Stimulated activated CD8-positive, alpha-beta memory T cell treated with anti-CD3 and anti-CD28 coated beads, Interleukin-7, amount 100 ng/mL, for 4 hours (primary cell): ENCODE data around the gene CFAP46.
A peak's percentile ranks its signal among the peaks of the same experiment; 100 is the strongest.
"Not testable (repeated sequence)": the region's sequence is repeated elsewhere in the genome, so short reads cannot be mapped to it uniquely, and the experiment has no call there.

ENCODE experiments used
- DNase-seq, 2 donors: peaks; one replicate each; pipeline ENCODE4 v3.0.0-alpha.2; 2020; ENCODE audit warnings: low read depth in 2 of 2

The CFAP46 gene

DNA sequence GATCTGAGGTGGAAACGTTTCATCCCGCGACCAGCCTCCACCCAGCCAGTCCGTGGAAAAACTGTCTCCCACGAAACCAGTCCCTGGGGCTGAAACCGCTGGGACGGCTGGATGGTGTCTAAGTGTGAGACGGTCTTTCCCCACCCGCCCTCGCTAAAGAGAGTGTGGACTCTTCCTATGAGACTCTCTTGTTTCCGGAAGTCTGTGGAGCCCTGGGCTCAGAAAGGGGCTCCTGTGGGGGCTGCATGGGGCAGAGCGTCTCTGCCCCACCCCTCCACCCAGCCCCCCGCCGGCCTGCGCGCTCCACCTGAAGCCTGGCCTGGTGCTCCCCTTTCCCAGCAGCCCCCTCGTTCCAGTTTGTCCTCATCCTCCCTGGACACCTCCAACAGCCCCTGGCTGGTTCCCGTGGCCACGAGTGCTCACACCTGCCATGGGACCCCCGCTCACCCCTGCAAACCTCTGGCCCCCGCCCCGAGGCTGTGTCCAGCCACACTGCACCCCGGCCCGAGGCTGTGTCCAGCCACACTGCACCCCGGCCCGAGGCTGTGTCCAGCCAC is 28.7 kb downstream of the CFAP46 start:
- no peak for DNase-seq

DNA sequence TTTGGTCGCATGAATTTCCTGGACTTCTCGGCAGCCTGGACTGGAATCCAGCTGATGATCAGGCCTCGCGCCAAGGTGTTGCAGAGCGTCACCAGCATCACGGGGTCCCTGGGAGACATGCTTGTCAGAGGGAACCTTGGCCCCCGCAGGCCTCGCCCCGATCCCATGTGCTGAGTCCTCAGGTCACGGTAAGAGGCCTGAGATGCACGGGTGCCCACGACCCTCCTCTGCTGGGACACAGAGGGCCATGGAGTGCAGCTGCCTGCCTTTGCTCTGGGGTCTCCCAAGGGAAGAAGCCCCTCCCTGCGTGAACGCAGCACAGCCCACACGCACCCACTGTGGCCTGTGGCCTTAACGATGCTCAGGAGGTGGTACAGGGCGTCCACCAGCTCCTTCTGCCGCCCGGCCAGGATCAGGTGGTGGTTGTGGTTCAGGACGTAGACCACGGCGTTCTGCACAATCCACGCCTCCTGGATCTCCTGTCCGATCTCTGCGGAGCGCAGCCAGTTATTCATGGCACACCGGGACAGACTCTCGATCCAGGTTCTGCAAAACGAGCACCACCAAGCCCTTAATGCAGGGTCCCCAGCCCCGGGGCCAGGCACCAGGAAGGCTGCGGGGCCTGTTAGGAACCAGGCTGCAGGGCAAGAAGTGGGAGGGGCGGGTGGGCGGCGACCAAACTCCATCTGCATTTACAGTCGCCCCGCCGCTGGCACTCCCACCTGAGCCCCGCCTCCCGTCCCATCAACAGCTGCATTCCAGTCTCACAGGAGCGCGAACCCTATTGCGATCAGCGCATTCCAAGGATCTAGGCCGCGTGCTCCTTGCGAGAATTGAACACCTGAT is 29.4 kb downstream of the CFAP46 start:
- no peak for DNase-seq

DNA sequence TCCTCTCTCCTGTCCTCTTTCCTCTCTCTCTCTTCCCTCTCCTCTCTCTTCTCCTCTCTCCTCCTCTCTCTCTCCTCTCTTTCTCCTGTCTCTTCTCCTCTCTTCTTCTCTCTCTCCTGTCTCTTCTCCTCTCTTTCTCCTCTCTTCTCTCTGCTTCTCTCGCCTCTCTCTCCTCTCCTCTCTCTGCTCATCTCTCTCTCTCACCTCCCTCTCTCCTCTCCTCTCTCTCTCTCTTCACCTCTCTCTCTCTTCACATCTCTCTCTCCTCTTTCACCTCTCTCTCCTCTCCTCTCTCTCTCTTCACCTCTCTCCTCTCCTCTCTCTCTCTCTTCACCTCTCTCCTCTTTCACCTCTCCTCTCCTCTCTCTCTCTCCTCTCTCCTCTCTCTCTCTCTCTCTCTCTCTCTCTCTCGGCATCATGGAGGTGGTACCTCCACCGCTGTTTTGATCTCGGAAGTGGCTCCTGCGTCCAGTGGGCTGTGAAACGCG is 30.1 kb downstream of the CFAP46 start:
- DNase-seq: no peak

DNA sequence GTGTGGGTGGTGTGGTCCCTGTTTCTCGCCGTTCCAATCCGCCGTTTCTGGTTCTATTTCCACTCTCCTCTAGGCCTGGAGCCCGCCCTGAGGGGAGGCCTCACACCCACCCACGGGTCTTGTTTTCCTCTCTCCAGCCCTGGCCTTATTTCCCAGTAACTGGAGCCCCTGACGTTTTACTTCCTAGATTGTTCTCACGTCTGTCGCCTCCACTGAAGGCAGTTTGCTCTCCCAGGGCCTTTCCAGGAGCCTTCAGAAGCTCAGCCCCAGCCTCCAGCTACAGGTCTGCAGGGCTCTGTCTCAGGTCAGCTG is 30.6 kb downstream of the CFAP46 start:
- no peak for DNase-seq

DNA sequence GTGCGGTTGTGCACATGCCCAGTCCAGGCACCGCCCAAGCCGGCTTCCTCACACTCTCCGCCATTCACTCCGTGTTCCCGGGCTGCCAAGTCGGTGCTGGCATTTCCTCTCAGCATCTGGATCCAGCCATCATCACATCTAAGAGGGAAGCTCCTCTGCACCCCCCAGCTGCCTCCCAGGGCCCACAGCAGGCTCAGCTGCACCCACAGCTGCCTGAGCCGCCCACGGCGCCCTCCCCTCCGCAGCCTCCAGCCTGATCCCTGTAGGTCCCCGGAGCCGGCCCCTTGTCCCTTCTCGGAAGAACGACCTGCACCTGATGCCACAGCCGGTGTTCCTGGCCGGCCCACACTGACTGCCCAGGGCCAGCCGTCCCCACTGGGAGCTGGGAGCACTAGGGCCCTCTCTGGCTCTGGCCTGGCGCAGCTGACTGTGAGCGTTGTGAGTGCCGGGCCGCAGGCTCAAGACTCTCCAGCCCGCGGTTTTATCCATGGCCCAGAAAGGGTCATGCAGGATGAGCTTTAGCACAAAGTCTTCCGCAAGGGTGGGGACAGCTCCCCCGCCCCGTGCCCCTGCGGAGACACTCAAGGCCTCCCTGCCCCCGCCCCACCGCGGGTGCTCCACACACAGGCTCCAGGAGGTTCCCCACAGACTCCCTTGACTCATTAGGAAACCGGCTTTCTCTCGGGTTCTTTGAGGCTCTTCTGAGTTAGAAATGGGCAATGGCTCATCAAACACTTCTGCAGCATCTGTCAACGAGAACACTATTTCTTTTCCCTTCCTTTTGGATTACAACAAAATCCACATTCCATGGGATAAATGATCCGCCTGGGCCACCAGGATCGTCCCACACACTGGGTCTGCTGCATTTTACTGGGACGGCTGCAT is 31.2 kb downstream of the CFAP46 start:
- DNase-seq: no peak

DNA sequence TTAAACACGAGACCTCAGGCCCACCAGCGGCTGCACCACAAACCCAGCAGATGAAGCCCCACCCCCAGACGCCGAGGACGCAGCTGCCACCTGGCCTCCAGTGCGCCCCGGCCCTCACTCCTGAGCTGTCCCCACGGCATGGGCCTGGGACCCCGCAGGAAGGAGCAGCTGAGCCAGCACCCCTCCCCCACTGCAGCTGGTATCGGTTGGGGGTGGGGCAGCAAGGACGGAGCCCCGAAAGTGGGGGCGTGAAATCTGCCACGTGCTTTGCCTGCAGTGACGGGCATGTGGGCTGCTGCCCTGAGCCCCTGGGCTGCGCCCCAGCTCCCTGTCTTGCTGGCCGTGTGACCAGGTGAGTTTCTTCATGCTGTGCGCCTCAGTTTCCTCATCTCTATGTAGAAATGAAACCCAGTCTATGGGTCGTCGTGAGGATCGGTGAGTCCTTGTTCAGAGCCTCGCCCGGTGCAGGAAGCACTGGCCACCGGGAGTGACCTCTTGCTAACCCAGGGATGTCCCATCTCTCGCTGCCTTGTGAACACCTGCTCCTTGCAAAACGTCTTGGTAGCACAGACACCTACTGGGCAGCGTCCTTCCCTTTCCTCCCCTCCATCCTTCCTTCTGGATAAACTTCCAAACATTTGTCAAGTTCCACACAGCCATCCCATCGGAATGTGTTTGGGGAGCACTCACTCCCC is 32.0 kb downstream of the CFAP46 start:
- DNase-seq: no peak

DNA sequence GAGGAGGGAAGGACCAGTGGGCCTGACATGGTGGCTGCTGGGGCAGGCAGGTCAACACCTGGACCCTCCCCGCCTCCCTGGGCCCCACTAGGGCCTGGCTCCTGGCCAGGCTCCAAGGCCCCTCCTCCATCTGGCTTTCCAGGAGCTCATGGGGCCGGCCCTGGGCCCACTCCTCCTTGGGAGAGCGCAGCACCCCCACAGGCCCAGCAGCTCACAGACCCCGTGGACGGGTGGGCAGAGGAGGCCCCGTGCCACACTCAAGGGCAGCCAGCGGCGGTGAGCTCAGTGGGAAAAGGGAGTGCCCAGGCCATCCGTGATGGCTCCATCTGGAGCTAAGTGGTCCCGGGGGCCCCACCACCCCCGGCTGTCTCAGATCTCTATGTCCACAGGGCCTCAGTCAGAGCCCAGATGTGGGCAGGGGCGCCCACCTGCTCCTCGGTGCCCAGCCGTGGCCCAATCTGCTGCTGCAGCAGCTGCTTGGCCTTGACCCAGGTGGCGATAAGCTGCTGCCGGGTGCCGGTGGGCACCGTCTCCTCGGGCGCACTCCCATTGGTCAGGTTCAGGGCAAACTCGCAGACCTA is 32.8 kb downstream of the CFAP46 start:
- no peak for DNase-seq

DNA sequence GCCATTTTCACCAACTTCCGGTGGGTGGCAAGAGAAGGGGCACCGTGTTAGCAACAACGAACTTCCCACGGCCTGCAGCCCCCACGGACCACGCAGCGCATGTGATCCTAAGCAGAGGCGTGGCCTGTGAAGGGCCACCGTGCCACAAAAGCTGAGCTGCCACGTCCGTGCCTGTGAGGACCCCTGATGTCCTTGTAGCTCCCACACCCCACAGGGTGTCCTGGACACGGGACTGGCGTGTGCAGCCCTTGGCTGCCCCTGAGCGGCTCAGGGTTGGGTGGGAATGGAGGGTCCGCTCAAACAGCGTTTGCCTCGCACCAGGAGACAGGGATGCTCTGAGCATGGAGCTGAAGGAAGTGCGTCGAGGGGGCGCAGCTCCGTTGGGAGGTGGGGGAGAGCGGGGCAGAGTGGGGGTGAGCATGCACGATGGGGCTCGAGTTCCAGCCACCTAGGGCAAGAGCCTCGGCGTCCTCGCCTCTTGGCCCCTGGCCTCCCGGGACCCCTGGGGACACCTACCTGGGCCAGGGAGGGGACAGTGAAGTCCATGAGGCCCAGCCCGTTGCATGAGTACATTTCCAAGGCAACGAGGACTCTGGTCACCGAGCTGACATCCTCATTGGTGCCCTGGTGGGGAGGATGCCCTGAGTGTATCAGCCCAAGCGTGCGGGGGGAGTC is 33.6 kb downstream of the CFAP46 start:
- no peak for DNase-seq

DNA sequence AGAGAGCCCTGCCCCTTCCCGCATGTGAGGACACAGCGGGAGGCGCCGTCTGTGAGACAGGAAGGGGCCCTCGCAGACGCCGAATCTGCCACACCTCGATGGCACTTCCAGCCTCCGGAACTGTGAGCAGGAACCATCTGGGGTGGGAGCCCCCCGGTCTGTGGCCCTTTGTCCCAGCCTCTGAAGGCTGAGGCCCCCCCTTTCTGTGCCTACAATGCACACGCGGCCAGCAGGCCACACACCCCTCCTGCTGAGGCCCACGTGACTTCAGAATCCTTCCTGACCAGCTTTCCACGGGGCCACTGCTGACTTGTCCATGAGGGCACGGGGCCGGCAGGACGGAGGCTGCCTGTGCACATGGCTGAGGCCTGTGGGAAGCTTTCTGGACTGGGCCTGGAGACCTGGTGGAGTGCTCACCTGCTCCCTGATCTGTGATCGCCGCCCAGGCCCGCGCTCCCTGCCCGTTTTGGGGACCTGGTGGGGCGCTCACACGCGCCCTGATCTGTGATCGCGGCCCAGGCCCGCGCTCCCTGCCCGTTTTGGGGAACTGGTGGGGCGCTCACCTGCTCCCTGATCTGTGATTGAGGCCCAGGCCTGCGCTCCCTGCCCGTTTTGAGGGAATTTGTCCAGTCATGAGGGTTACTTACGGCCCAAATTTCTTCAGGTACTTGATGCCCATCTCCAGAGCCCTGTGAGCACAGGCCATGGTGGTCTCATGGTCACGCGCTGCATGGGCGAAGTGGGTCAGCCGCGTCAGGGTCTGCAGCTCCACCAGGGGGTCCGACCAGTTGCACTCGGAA is 34.3 kb downstream of the CFAP46 start:
- DNase-seq: no peak

DNA sequence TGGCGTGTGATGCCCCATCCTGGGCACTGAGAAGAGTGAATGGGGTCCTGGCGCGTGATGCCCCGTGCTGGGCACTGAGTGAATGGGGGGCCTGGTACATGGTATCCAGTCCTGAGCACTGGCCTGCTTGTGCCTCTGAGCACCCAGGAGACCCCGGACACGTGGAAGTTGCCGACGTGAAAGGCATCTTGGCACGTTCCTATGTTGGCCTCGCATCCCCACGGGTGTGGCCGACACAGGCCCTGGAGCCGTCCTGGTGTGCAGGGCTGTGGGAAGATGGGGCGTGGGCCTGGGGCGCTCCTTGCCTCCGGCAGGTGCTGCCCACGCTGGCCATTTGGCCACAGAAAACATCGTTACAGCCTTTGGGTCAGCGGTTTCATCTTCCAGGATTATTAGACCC is 35.5 kb downstream of the CFAP46 start:
- no peak for DNase-seq

DNA sequence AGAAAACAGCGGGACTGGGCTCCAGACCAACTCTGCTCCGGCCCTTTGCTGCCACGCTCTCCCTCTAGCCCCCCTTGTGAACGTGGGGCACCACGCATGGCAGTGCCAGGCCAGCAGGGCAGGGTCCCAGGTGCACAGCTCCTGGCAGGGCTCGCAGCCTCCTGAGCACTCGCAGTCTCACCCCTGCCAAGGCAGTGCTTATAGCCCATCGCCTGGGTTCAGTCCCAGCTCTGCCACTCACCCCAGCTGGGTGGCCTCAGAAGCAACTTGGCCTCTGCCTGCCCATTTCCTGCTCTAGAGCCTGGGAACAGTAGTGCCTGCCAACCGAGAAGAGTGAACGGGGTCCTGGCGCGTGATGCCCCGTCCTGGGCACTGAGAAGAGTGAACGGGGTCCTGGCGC is 36.3 kb downstream of the CFAP46 start:
- DNase-seq: no peak

DNA sequence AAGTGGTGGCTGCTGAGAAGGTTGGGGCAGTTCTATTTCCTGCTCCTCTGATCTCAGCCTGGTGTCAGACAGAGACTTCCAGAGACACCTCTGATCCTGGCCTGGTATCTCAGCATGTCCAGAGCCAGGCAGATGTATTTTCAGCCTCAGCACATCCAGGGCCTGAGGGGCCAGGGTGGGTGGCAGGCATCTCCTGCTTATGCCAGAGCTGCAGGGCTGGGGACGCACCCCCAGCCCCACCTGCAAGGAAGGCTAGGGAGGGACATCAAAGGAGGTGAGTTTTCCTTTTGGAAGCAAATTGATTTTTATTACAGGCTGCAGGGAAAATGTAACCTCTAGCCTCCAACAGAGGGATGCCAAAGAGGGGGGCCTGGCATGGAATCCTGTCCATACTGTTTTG is 36.7 kb downstream of the CFAP46 start:
- DNase-seq: no peak

DNA sequence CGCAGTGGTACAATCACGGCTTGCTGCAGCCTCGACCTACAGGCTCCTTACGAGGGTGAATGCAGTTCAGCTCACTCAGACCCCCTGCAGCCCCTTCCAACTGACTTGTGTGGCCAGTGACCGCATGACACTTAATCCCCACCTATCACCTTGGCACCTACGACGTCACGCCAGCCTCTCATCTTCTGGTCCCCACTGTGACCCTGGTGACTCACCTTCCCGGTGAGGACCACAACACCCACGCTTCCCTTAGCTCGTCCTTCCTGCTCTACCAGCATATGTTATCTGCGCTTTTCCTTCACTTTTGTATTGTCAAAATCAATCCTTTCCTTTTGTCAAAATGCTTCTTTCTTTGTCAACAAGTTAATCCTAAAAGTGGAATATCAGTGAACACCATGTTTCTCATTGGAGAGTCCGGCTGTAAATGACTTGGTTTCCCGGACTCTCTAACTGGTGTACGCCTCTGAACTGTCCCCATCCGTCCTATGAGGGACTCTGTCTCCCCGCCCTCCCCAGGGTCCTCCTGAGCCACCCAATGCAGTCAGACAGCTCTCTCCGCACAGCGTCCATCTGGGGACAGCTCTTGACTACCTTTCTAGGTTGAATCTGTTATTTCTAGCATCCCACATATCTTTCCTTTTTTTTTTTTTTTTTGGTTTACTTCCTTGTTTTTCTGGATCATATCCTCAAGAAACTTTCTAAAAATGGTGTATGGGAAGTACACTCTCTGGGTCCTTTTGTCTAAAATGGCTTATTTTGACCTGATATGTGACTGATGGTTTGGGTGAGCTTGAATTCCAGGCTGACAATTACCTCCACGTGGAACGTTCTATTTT is 37.3 kb downstream of the CFAP46 start:
- peak in 1 of 2 donors; percentile 15 for DNase-seq

DNA sequence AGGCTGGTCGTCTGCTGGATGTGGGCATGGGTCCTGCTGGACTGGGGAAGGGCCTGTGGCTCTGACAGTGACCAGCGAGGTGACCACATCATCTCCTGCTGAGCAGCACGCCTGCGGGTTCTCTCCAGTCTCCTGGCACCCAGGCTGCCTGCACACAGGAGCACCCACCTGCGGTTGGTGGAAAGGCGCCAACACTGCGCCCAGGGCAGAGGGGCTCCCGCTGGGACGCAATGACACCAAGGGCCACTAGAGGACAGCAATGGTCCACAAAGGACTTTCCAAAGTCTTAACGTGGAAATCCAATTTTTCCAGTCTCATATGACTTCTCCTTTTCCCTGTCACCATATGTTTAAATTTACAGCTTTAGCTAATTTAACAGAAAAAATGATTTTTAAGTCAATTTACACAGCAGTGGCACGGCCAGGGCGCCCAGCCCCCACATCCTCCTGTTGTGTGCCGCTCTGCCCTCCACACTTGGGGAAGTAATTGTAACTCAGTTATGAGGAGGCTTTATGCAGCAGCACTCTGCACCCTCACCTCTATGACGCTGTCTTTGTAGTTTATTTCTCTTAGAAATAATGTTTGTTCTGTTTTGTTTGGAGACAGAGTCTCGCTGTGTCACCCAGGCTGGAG is 38.1 kb downstream of the CFAP46 start:
- peak in 1 of 2 donors; percentile 3 for DNase-seq

DNA sequence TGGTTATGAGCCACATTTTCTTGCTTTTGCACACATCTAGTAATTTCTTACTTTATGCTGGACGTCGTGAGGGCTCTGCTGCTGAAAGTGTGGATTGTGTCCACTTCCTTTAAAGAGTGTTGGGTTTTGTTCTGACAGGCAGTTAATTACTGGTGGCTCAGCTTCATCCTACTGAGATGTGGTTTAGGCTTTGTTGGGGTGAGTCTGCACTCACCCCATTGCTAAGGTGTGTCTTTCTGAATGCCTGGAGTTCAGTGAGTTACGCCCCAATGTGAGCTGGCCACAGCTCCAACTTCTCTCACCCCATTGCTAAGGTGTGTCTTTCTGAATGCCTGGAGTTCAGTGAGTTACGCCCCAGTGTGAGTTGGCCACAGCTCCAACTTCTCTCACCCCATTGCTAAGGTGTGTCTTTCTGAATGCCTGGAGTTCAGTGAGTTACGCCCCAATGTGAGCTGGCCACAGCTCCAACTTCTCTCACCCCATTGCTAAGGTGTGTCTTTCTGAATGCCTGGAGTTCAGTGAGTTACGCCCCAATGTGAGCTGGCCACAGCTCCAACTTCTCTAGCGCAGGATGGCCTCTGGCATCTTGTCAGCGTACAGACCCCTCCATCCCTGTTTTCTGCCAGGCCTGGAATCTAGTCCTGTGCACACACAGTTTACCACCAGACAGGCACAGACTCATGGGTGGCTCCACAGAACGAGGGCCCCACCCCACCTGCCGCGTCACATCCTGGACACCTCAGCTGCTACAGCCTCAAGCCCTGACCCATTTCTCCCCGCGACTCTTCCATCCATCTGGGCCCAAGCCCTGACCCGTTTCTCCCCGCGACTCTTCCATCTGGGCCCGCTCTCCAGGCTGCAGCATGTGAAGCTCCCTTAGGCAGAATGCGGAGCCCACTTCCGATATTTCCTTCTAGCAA is 39.5 kb downstream of the CFAP46 start:
- DNase-seq: not testable (repeated sequence)

DNA sequence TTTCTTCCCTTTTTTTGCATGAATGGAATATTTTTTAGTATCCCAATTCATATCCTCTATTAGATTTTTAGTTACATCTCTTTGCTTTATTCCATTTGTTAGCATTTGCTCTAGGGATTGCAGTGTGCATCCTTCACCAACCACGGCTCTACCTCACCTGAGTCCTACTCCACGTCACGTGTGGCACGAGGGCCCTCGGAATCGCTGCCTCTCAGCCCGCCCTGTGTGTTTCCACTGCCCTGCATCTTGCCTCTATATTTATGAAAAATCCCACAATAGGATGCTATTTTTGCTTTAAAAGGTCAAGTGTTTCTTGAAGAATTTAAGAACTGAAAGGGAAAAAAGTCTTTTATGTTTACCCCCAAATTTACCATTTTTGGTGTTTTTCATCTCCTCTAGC is 41.0 kb downstream of the CFAP46 start:
- no peak for DNase-seq

DNA sequence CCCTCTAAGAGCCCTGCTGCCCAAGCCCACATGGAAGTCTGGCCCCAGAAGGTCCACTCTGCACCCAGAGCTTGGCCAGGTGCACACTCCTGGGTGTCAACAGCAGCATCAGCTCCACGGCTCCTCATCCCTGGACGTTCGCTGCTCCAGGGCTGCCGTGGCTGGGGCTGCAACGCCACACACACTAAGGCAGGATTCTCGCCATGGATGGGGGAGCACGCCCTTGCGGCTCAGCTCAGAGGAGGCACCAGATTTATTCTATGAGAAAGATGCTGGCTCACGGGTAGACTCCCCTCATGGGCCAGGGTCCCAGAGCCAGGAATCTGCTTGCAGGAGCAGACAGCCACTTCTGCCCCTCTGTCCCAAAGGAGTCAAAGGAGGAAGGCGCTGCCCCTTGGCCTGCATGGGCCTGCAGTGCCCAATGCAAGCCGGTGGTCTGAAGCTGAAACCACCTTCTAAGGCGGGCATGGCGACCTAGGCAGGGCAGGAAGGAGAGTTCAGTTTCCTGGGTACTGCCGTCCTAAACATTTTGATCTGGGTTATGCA is 42.1 kb downstream of the CFAP46 start:
- no peak for DNase-seq

DNA sequence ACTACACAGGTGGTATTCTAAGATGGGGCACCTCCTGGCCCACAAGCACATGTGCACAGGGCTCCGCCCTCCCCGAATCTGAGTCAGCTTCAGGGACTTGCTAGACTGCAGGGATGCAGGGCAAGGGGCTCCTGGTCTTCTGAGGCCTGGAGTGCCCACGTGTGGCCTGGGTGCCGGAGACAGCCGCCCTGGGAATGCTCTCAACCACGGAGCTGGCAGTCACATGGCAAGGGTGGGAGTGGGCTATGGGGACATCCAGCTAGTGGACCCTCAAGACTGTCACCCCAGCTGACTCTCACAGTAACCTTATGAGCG is 42.7 kb downstream of the CFAP46 start:
- no peak for DNase-seq
